Activated CD4-positive, alpha-beta T cell treated with anti-CD3 and anti-CD28 coated beads, Interleukin-2, Interleukin-6, amounts not matched to agents 100 ng/mL and 50 ng/mL, durations not matched to agents 16 hours and 8 hours (primary cell): Measurements from ENCODE around the gene HOXC11.

ENCODE experiments used
- DNase-seq: peaks from one replicate; pipeline ENCODE4 v3.0.0-alpha.2; 2020

The HOXC11 gene

DNA sequence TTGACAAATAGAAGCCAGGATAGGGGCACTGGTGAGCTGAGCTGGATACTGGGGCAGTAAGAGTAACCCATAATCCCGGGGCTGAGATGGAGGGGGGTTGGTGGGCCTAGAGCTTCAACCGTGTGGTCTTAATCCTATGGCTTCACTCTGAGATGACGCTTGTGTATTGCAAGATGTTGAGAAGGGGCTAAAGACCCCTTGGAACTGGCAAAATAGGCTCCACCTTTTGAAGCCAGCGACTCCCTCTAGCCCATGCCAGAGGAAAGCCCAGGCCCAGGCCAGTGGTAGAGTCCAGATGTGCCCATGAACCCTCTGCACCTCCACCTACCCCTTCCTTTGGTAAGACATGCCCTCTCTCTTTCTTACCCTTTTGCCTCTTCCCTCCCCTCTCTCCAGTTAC lies 13.6 kb upstream of the HOXC11 start:
- no peak for DNase-seq

DNA sequence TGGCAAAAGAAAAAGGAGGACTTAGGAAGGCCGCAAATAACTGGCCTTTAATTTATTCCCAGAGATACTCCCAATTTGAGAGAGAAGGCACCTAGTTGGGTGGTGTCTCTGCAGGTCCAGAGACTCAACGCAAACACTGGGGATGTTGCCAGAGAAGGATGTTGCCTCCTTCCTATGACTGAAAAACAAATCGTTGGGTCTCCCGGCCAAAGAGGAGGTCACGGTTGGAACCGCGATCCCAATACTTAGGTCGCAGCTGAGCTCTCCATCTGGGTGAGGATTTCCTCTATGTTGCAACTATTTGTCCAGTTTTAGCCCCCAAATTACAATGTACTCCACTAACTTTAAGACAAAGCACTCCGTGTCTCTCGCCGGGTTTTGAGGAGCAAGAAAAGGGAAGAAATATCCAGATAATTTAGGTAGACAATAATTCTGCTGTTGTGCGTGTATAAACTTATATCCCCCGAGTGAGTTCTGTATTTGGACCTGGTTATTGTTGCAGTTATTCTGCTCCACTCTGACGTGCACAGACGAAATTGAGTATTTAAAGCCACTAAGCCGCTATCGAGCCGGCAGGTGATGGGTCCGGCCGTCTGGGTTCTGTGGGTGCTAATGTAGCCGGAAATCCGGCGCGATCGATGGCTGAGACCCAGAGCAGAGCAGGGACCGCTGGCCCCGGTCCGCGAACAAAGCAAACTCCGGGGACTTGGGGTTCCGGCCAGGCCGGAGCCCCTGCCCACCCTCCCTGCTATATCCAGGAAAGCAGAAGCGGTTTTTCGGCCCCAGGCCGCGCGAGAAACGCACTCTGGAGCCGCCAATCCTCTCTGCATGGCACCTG lies 12.5 kb upstream of the HOXC11 start:
- DNase-seq: no peak

DNA sequence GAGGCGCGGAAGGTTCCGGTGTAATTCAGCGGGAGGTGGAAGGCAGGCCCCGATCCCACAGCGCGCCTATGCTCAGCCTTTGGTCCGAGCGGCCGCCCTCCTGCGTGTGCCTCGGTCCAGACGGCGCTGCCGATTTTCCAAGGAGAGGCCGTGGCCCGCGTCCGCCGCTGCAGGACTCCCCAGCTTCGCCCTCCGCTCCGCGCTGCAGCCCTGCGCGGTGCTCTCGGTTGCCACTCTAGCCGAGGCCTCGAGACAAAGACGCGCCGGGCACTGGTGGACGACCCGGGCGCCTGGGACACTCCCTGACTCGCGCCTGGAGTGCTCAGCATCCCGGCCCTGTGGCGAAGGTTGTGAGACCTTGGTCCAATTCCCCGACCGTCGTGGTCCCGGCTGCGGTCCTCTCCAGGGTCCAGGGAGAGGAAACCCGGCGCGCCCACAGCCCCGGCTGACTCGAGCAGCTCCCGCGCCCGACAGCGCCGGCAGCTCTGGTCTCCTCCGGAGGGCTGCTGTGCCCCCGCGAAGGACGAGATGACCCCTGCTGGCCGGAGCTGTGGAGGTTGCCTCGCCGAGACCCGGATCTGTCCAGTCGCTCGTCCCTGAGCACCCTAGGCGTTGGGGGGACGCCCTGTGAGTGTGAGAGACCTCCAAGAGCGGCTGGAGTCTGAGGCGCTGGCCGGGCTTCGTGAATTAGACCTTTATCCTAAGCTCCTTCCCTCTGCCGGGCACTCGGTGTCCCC lies 11.7 kb upstream of the HOXC11 start:
- no peak for DNase-seq

DNA sequence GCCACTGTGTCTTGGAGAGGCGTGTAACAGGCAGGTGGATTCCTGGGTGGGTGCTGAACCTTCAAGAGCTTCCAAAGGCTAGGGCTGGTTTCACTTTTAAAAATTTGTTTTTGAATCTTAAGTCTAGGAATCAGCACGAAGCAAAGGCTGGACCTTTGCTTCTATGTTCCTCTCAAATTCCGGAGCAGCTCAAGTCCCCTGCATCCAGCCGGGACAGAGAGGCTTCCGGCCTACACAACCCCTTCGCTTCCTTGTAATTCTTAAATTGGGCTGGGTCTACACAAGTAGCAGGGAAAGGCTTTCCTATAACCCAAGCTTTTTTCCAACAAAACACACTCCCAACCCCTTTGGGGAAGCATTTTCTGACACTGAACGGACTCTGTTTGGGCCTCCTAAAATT lies 9.9 kb upstream of the HOXC11 start:
- DNase-seq: no peak

DNA sequence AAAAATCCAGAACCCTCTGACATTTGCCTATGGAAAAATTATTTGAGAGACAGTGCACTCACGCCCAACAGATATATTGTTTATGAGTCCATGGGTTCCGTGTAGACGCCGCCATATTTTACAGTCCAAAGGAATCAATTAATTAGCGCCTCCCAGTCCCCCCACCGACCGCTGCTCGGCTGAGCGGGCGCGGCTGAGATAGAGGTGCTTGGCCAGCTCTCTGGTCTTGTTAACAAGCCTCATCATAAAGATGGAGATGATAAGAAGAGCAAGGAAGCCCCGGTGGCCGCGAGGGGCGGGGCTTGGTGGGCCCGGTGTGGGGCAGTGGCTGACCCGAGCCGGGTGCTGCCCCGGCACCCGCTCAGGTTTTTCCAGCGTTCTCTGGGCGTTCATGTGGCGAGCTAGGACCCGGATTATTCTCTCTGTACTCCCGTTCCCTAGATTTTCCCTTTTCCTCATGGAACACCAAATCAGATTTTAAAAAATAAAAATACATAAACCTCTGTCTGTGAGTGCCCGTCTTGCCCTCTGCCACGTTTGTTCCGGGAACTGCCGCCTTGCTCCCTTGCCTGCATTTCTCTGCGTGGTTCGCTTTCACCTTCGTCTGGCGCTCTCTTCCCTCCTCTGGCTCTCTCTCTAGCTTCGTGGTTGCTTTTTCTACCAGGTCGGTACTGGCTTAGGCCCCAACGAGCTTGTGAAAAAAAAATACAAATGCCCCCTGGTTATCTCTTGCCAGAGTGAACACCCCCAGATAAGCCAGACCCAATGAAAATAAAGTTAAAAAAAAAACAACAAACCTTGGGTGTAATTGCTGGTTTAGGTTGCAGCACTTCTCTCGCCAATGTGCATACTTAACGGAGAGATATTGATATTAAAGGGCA lies 9.3 kb upstream of the HOXC11 start:
- DNase-seq: no peak

DNA sequence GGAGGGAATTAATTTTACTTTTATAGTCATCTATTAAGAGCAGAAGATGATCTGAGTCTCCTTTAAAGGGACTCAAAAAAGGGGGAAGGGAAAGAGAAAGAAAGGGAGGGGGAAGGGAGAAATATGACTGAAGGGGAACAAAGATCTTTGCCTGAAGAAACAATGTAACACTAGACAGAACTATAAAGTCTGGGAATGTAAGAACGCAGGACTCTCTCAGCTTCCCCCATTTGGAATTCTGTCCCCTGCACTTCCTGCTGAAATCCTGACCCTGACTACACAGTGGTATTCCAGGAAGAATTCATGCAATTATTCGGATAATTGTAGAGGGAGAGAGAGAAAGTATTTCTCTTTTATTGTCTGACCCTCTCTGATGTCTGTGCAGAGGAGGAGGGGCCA lies 8.6 kb upstream of the HOXC11 start:
- no peak for DNase-seq

DNA sequence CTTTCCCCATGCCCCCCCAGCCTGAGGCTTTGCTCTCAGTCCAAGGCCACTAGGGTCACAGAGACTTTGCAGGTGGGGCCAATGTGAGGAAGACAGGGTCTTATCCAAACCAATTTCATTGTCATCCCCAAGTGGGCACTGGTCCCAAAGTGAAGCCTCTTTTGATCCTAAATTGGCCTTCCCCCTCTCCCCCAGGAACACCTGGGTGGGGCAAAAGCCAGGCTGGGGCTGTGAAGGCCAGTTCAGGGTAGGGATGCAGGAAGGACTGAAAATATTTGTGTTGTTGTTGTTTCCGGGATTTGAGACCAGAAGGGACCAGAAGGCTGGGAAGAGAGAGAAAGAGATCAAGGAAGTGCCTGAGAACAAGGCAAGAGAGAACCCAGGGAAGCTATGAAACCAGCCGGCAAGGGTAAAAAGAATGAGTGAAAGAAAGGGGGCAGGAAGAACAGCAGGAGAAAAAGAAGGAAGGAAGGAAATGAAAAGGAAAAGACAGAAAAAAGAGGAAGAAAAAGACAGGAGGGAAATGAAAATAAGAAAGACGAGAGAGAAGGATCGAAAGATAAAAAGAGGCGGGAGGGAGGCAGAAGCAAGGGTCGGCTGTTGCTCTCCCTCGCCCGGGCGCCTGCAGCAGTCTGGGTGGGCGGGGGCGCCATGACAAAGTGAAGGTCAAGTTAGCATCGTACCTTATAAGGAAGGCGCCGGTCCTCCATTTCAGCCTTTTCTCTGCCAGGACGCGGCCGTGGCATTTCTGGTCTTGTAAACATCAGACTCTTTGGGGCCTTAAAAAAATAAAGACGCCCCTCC lies 7.4 kb upstream of the HOXC11 start:
- DNase-seq: no peak

DNA sequence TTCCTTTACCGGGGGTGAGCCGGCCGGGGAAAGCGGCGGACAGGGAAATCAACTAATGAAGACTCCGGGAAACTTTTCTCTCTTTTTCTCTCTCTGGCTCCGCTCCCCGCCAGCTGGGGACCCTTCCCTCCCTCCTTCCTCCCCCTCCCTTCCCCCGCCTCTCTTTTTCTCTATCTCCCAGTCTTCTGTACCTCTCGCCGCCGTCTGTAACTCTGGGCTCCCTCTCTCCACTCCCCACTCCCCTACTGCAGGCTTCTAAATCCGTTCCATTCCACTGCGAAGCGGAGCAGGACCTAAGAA lies 6.9 kb upstream of the HOXC11 start:
- no peak for DNase-seq

DNA sequence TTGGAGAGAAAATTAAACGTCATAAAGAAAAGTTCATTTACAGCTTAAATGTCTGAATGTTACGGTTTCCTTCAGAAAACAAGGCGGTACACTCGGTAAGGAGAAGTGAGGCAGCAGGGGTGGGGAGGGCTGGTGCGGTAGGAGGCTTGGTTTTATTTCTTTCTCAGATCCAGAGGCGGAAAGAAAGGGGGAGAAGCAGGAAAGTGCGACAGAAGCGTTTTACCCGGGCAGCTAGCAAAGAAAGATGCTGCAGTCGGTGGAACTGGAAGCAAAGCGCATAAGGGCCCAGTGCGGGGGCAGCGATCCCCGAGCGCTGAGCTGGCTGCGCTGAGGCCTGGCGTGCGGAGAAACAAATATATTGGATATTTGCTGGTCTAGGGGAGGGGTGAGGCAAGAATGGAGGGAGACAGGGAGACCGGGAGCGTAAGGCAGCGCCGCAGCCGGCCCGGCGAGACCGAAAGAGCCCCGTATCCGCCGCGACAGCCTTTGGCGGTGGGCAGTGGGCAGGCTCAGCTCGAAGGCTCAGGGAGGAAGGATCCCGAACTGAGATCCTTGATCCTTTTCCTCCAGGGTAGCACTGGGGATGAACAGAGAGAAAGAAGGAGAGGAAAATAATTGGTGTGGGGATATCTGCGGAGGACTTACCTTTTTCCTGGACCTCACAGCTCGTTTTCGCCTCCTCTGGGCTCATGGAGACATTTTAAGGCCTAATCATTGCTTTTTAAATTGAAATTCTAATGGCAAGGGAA lies 6.4 kb upstream of the HOXC11 start:
- no peak for DNase-seq

DNA sequence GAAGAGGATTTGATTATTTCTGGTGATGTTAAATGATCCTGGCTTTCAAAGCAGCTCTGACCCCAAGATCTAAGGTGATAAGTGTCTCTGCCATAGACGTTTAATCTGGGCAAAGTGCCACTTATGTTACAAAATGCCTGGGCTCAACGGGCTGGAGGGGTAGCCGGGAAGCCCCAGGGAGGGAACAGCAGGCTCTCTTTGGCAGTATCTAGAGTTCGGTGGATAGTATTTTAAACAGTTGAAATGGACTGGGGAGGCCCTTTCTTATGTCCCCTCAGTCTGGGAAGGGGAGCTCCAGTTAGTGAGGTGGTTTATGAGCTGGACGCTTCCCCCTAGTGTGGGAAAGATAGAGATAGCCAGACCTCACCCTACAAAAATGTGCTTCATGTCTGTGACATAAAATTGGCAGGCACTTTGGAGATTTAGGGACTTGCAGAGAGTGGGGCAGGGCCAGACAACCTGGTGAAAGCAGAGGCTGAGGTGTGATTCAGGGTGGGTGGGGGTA lies 5.5 kb upstream of the HOXC11 start:
- DNase-seq: no peak

DNA sequence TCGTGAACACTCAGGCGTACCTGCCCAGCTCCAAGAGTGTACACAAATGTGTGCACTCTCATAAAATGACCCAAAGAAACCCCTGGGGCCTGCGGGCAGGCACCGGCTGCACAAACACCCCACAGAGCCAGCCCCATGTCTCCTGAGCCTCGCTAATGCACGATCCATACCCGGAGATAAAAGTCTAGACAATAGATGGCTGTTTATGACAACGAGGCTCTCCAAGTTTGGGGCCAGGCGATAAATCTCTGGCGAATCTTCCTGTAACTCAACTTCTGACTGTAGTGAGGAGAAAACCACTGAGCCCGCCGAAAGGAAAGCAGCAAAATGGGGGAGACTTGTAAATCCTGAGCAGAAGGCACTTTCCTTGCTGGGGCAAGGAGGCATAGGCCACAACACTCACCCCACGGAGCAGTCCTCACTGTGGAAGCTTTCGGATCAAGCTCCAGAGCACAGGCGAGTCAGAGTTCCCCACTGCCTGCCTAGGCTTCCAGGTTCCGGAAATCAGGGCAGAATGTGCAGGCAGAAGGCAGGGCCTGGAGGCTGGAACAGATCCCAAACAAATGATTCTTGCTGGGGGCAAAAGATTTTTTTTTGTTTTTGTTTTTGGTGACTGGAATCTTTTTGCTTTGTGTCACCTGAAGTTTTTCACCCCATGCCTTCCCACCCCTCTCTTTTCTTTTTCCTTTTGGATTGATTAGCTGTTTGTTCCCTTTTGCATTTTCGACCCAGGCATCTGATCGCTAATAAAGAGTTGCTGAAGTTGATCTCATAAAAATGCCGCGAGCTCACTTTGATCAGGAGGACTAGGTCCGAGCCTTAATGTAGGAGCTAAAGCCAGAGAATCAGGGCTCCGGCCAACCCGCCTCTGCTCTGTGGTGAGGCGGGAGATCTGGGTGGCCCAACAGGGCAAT lies 4.5 kb upstream of the HOXC11 start:
- DNase-seq: no peak

DNA sequence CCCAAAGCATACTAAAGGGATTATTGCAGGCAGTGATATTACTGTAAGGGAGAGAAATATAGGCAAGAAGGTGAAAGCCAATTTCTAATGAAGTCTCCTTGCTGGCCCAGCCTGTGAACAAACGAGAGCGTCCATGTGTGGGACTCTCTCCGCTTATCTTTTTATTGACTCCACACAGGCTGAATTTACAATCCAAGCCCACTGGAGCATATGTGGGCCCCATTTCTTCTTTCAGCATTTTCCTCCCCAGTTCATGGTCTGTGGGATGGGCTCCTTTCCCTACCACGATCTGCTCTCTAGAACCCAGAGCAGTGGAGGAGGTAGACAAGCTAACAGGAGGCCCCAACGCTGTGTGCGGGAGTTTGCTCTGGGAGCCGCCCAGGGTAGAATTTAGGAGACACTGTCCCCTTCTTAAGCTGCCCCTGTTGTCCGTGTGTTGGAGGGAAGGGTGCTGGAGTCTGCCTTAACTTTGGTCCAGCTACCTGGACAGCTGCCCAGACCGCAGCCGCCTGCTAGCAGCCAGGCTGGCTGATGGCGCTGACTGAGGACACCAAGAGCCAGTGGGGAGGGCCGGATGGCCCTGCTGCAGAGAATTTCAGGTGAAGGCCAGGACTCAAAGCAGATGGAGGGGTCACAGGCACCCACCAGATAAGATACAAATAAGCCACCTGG lies 3.2 kb upstream of the HOXC11 start:
- DNase-seq: no peak

DNA sequence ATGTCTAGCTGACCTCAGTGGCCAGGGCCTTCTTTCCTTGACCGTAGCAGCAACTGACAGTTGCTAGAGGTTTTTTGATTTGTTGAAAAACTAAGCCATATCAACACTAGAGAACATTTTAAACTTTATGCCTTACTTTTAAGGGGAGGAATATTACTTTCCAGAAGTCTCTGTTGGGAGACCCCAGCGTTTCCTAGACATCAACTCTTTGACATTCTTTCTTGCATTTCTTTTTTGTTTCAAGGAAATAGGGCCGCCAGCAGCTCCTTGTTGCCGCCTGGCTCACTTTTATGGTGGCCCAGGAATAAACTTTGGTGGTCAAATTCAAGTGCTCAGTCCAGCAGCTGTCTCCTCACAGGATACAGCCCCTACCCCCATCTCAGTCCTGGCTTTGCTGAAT lies 2.5 kb upstream of the HOXC11 start:
- DNase-seq: no peak

DNA sequence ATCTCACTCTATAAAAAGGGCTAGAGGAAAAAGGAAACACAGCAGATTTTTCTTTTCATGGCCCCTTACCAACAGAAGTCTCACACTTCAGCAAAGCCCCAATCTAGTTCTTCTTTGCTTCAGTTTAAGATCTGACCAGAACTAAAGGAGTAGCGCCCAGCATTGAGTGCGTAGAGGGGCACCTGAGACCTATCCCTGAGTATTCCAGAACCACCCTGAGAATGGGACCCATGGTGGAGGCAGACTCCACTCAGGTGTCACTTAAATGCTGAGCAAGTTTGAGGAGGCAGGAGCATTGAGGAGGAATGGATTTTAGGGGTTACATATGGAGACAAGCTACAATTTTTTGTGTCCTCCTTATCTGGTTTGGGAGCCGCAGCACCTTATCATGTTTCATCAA lies 1.8 kb upstream of the HOXC11 start:
- DNase-seq: no peak

DNA sequence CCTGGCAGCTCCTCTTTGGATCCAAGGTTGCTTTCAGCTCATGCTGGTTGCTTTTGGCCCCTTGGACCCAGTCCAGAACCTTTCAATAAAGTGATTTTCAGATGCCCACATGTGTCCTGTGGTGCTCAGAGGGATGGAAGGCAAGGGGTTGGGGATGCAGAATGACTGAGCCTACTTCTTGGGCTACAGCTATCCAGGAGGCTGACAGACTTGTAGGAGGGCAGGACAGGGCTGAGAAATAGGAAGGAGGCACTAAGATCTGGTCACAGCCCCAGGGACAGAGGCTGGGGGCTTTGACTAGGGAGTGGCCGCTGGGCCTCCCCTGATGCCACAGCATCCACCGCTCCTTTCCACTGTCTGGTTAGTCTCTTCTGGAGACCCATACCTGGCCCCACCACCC lies 1.2 kb upstream of the HOXC11 start:
- DNase-seq: no peak

DNA sequence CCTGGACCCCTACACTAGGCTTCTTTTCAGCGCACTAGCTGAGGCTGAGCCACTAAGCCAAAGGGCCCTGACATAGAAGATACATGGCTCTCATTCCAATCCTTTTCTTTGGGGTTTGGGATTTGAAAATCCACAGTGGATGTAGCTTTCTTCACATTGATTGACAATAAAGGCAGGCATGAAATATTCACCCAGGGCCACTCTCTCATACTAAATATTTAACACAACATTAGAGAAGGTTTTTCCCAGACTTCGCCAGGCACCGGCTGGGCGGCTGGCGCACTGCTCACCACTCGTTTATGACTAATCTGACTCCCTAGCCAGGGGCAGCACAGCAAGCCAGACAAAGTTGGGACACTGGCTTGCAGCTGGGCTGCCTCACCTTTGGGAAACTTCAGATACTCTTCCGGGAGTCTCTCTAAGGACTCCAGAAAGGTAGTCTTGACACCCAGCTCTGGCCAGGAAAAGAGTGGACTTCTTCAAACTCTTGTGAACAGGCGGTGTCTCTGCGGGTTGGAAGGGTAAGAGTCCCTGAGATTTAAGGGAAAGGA lies 699 bp upstream of the HOXC11 start:
- DNase-seq: no peak

DNA sequence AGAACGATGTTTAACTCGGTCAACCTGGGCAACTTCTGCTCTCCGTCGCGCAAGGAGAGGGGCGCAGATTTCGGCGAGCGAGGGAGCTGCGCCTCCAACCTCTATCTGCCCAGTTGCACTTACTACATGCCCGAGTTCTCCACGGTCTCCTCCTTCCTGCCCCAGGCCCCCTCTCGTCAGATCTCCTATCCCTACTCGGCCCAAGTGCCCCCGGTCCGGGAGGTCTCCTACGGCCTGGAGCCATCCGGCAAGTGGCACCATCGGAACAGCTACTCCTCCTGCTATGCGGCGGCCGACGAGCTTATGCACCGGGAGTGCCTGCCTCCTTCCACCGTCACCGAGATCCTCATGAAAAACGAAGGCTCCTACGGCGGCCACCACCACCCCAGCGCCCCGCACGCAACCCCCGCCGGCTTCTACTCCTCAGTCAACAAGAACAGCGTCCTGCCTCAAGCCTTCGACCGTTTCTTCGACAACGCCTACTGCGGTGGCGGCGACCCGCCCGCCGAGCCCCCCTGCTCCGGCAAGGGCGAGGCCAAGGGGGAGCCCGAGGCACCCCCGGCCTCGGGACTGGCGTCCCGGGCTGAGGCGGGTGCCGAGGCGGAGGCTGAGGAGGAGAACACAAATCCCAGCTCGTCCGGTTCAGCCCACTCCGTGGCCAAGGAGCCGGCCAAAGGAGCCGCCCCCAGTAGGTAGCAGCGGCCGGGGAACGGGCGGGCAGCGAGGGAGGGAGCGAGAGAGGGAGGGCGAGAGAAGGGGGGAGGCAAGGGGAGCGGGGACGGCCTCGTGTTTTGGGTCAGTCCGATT lies 513 bp downstream of the HOXC11 start:
- DNase-seq: no peak

DNA sequence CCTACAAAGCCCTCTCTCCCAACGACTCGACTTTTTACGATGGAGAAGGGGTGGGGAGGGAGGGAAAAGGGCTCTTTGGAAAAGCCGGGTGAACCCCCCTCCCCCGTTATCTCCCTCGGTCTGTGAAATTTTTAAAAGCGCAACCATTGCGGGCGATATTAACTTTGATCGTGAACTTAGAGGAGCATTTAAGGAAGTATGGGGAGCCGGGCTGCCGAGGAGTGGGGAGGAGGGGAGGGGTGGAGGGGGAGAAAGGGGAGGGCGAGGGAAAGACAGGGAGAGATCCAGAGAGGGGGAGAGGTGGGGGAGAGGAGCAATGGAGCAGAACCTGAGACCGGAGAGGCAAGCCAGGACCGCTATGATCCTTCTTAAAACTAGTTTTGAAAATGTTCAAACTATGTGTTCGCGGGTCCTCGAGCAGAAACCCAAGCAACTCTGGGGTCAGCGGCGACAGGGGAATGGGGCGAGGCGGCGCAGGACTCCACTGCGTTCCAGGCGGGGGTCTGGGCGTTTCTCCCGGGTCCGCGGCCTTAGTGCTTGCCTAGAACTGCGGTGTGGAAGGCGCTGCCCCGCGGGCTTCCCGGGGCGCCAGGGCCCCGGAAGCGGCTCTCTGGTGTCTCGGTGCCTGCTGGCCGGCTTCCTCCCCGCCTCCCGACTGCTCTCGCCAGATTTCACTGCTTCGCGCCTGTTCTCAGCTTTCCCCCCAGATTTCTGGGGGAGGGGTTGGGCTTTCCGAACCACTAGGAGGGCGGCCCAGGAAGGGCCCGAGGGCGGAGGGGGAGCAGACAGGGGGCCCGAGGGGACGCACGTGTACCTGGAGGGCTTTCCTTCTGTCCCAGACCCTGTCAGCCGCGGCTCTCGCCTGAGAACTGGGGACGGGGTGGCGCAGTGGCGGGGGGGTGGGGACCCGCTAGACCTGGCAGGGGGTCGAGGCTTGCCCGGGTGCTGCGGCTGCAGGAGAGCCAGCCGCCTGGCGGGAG lies 1.4 kb downstream of the HOXC11 start, which contains the start of gene HOTAIR:
HOTAIR (minus strand) TSS at position 871 of the 980 bp plus-strand sequence.
- DNase-seq: peak; percentile 22
